Measurements from ENCODE around the gene PLD2.

DNA sequence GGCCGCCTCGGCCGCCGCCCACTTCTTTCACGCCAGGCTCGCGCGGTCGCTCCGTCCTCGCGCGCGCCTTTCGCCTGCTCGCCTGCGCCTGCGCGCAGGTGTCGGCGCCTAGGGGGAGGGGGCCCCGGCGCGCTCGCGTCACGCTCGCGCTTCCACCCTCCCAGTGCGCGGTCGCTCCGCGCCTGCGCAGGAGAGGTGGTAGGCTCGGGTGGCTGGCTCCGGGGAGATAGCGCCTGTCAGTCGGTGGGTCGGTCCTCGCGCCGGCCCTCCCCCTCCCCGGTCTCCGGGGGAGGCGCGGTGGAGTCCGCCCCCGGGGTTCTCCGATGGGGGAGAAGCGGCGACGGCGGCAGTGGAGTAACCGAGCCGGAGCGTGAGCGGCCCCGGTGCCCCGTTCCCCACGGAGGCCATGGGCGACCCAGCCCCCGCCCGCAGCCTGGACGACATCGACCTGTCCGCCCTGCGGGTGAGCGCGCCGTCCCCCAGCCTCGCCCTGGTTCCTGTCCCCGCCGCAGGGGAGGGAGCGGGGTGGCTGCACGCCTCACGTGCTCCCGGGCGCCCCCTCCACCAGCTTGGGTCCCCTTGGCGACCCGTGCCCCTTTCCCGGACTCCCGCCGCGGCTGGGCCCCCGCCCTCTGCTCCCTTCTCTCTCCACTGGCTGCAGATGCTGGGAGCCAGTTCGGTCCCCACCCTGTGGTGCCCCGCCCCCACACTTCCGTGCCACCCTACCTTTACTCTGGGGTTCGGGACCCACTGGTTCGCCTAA, 26.4 kb downstream of the PLD2 start, which contains the start of gene MINK1:
- TF ChIP-seq, protein P1, sequence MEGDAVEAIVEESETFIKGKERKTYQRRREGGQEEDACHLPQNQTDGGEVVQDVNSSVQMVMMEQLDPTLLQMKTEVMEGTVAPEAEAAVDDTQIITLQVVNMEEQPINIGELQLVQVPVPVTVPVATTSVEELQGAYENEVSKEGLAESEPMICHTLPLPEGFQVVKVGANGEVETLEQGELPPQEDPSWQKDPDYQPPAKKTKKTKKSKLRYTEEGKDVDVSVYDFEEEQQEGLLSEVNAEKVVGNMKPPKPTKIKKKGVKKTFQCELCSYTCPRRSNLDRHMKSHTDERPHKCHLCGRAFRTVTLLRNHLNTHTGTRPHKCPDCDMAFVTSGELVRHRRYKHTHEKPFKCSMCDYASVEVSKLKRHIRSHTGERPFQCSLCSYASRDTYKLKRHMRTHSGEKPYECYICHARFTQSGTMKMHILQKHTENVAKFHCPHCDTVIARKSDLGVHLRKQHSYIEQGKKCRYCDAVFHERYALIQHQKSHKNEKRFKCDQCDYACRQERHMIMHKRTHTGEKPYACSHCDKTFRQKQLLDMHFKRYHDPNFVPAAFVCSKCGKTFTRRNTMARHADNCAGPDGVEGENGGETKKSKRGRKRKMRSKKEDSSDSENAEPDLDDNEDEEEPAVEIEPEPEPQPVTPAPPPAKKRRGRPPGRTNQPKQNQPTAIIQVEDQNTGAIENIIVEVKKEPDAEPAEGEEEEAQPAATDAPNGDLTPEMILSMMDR (IDR thresholded peaks at IDR 0.05; ENCODE audit: low read length): no peak
- TF ChIP-seq EZH2 (optimal IDR thresholded peaks at IDR 0.05; ENCODE audit: low read depth, low read length): no peak
